H1 (cell line): ENCODE data around the gene PLCL2. TPM values are rescaled to one million over a fixed set of nuclear protein-coding genes. Genes with fewer than 3 reads are reported as not detected.

ENCODE experiments used
- BRCA1 ChIP-seq: IDR thresholded peaks from 2 replicates; pipeline ENCODE4 v1.6.1; 2012; ENCODE audit warnings: low read depth, low read length, improper control_type of control experiment
- CREB1 ChIP-seq: IDR thresholded peaks from 2 replicates; pipeline ENCODE4 v1.6.1; 2012; ENCODE audit warnings: inconsistent platforms
- HDAC6 ChIP-seq: IDR thresholded peaks from one replicate; pipeline ENCODE4 v1.7.1; 2012; ENCODE audit warnings: low read depth, mild to moderate bottlenecking, inconsistent platforms, low read length, moderate library complexity
- TBP ChIP-seq: IDR thresholded peaks from 2 replicates; pipeline ENCODE4 v1.6.1; 2011; ENCODE audit warnings: low read depth, low read length, improper control_type of control experiment
- polyA plus RNA-seq, 7 experiments: library from polyadenylated mRNA; depleted of rRNA in 3 of 7; stranded (reverse) in 5 of 7; unstranded in 2 of 7; fragments of >200 nt in 5 of 7; fragments of 200-250 nt in 2 of 7; gene quantifications; 1 replicate in 5 of 7; 2 replicates in 1 of 7; 4 replicates in 1 of 7; pipeline versions ENCODE4 v1.2.1 to v1.2.3, GENCODE V29; 2011 to 2013; ENCODE audit warnings: missing spikeins in 2 of 7, mixed read lengths in 2 of 7
- total RNA-seq: library from RNA; stranded (reverse); fragmentation: NEBNext Ultra II Directional; extraction: Animal tissue kit (Norgen Biotek cat#: 25700); gene quantifications from 2 replicates; pipeline ENCODE4 v1.2.1, GENCODE V29; 2021
- TF ChIP-seq, protein P1 (sequence below): IDR thresholded peaks from 2 replicates; pipeline ENCODE4 v1.6.1; 2012; ENCODE audit warnings: low read length, inconsistent platforms

Gene PLCL2
- total and polyA plus RNA-seq, 2 of the 8 experiments (the other 6 are each of a cell fraction or from before 2014, with no cell fraction given): 3.5 to 6.8 TPM

DNA sequence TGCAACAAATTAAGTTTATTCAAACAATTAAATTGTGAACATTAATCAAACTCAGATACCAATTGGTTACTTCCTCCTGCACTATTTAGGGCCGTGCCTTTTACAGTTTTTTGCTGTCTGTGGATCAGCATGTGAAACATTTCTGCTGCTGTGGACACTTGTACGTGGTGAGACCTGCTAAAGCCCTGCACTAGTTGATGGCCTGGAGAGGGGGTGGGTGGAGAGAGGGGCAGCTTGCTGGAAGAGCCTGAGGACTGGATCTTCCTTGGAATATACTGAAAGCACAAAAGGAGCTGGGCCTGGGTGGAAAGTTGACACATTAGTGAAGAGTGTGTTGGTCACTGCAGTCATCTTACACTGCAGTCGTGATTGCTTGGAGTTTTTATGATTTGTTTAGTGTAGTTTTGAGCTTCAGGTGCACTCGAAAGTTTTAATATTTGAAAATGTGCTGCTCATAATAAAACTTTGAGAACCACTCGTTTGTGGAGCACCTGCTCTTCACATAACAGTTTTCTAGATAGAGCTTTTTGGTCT, 11.4 kb downstream of the PLCL2 start (continued):
- no peak for TF ChIP-seq CREB1
- TF ChIP-seq BRCA1: no peak
- no peak for TF ChIP-seq TBP
- TF ChIP-seq, protein P1, sequence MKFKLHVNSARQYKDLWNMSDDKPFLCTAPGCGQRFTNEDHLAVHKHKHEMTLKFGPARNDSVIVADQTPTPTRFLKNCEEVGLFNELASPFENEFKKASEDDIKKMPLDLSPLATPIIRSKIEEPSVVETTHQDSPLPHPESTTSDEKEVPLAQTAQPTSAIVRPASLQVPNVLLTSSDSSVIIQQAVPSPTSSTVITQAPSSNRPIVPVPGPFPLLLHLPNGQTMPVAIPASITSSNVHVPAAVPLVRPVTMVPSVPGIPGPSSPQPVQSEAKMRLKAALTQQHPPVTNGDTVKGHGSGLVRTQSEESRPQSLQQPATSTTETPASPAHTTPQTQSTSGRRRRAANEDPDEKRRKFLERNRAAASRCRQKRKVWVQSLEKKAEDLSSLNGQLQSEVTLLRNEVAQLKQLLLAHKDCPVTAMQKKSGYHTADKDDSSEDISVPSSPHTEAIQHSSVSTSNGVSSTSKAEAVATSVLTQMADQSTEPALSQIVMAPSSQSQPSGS: no peak
- TF ChIP-seq HDAC6: no peak
